ENCODE data around the gene MGAT2.
"Not testable (repeated sequence)": the region's sequence is repeated elsewhere in the genome, so short reads cannot be mapped to it uniquely, and the experiment has no call there.

The MGAT2 gene

DNA sequence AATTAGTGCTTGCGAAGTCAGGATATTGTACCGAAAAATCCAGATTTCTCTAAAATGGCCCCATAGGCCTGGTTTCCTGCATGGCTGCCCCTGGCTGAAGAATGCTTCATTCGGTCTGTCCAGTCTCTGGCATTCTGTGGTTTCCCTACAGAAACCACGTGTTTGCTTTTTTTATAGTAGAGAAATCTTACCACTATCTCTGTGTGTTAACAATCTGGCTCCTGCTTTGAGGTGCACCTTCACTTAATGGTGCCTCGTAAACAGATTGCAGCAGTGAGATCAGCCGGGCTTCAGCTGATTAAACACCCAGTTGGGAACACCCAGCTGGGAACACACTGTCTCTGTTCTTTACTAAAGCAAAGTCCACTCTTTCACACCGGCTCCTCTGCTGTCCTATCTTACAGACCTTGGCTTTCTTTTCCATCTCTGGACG lies 21.1 kb downstream of the MGAT2 start:
- DNase-seq (ENCODE audit: insufficient read length, low spot score) (no peak), FAIRE-seq (no peak)

DNA sequence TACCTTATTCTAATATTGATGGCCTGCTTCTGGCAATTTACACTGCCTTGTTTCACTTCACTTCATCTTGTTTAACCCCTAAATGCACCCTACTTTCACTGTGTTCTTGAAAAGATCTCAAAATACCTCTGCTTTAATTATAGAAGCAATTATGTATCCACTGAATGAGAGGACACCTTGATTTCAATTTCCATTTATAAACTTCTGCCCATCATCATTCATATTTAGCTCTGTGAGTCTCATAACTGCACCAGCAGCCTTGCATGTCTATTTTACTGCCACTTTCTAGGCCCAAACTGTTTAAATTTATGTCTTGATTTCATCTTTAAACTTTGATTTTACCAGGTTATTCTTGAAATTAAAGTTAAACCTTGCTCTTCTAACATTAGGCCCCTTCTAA lies 21.6 kb downstream of the MGAT2 start:
- DNase-seq (ENCODE audit: insufficient read length, low spot score) (no peak), FAIRE-seq (no peak)

GRCh38 chr14:49653508-49653907 lies 32.9 kb downstream of the MGAT2 start:
- FAIRE-seq (no peak), DNase-seq (ENCODE audit: insufficient read length, low spot score) (no peak)

- FAIRE-seq (no peak), DNase-seq (ENCODE audit: insufficient read length, low spot score) (no peak)
Measured at GRCh38 chr14:49654511-49654910, 33.9 kb downstream of the MGAT2 start.

- FAIRE-seq; DNase-seq (ENCODE audit: insufficient read length, low spot score): not testable (repeated sequence)
Measured at GRCh38 chr14:49657500-49657899, 36.9 kb downstream of the MGAT2 start.

DNA sequence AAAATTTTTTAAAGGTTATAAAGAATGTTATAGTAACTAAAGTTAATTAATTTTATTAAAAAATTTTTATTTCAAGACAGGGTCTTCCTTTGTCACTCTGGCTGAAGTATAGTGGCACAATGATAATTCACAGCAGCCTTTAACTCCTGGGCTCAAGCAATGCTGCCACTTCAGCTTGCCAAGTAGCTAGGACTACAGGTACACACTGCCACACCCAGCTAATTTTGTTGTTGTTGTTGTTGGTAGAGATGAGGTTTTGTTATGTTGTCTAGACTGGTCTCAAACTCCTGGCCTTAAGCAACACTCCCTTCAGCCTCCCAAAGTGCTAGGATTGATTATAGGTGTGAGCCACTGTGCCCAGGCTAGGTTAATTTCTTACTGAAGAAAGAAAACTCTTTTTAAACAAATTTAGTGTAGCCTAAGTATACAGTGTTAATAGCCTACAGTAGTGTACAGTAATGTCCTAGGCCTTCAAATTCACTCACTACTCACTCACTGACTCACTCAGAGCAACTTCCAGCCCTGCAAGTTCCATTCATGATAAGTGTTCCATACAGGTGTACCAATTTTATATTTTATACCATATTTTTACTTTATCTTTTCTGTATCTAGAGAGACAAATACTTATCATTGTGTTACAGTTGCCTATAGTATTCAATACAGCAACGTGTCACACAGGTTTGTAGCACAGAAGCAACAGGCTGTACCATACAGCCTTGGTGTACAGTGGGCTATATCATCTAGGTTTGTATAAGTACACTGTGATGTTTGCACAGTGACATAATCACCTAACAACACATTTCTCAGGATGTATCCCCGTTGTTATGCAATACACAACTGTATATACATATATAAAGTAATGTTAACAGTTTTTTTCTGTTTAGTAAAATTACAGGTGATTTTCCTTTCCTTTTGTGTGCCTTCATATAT lies 39.2 kb downstream of the MGAT2 start:
- no peak for DNase-seq (ENCODE audit: insufficient read length, low spot score)
- FAIRE-seq = no peak

- no peak for FAIRE-seq
Measured at GRCh38 chr14:49670475-49670874, 49.9 kb downstream of the MGAT2 start.

More at GRCh38 chr14:49670475-49670874, 49.9 kb downstream of the MGAT2 start:
- no peak for DNase-seq (ENCODE audit: insufficient read length, low spot score)
